Measurements from ENCODE around the gene P2RY2.
A peak's percentile ranks its signal among the peaks of the same experiment; 100 is the strongest.

The P2RY2 gene

GRCh38 chr11:73246303-73246702 lies 28.2 kb downstream of the P2RY2 start:
- DNase-seq, result no peak

GRCh38 chr11:73248526-73249185 lies 30.6 kb downstream of the P2RY2 start:
- no peak for DNase-seq

- no peak for DNase-seq
Observed at GRCh38 chr11:73249304-73249703, 31.2 kb downstream of the P2RY2 start.

GRCh38 chr11:73249853-73250783 lies 32.0 kb downstream of the P2RY2 start:
- DNase-seq, result no peak

- peak; percentile 59 to 65 for DNase-seq
Observed at GRCh38 chr11:73252577-73253191, 34.6 kb downstream of the P2RY2 start.

GRCh38 chr11:73257342-73258103 lies 39.4 kb downstream of the P2RY2 start:
- no peak for DNase-seq

- no peak for DNase-seq
Observed at GRCh38 chr11:73258104-73259035, 40.3 kb downstream of the P2RY2 start.

GRCh38 chr11:73259406-73260126 lies 41.5 kb downstream of the P2RY2 start:
- DNase-seq, result no peak

GRCh38 chr11:73260127-73260457 lies 42.0 kb downstream of the P2RY2 start:
- DNase-seq, result no peak

GRCh38 chr11:73262851-73263495 lies 44.9 kb downstream of the P2RY2 start:
- DNase-seq, result no peak

GRCh38 chr11:73263640-73264039 lies 45.6 kb downstream of the P2RY2 start:
- DNase-seq, result no peak

GRCh38 chr11:73265278-73265810 lies 47.3 kb downstream of the P2RY2 start:
- DNase-seq, result no peak

- no peak for DNase-seq
Observed at GRCh38 chr11:73265853-73266645, 48.0 kb downstream of the P2RY2 start.

GRCh38 chr11:73266646-73267020 lies 48.6 kb downstream of the P2RY2 start:
- no peak for DNase-seq

- DNase-seq, result no peak
Observed at GRCh38 chr11:73267122-73267846, 49.2 kb downstream of the P2RY2 start.

- no peak for DNase-seq
Observed at GRCh38 chr11:73267906-73268540, 49.9 kb downstream of the P2RY2 start.

- DNase-seq, result no peak
Observed at GRCh38 chr11:73268671-73269271, 50.7 kb downstream of the P2RY2 start.

- DNase-seq, result no peak
Observed at GRCh38 chr11:73269459-73270015, 51.5 kb downstream of the P2RY2 start.

Measured in SHP77 (cell line).